NCI-H1930 (cell line): ENCODE data around the gene RNF32.
"Not testable (repeated sequence)": the region's sequence is repeated elsewhere in the genome, so short reads cannot be mapped to it uniquely, and the experiment has no call there.

Experiments
- DNase-seq, 2 experiments: peaks; one replicate each; lab custom pipeline; 2025; lab: John Stamatoyannopoulos, UW

The RNF32 gene

DNA sequence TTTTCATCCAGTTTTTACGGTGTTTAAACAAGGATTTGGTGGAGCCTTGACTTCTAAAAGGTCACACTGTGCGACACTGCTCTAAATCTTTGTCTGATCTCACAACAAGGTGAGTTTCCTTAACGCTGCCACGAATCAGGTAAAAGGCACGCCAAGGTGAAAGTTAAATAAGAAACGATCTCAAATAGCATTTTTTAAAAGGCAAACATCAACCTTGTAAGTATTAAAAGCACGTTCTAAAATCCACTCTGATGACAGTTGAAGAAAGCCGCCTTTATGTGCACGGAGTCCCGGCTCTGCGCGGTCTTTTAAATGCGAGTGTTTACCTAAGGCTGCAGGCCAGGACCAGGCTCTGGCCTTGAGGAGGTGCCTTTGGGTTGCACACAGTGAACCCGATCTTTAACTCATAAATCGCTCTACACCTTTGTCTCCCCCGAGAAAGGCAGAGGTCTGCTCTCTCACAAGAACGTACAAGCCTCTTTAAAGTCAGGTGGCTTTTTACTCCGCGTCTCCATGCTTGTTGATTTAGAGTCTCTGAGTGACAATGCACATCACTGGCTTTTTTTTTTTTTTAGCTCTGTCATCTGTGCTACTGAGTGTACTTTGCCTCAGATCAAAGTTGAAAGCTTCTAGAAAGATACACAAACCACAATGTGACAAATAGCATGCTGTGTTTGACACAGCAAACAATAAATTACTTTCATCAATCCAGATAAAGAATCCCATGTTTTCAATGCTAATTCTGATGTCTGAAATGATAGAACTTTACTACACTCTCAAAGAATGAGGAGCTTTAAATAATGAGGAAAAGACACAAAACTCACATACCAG, 25.9 kb upstream of the RNF32 start:
- no peak for DNase-seq

DNA sequence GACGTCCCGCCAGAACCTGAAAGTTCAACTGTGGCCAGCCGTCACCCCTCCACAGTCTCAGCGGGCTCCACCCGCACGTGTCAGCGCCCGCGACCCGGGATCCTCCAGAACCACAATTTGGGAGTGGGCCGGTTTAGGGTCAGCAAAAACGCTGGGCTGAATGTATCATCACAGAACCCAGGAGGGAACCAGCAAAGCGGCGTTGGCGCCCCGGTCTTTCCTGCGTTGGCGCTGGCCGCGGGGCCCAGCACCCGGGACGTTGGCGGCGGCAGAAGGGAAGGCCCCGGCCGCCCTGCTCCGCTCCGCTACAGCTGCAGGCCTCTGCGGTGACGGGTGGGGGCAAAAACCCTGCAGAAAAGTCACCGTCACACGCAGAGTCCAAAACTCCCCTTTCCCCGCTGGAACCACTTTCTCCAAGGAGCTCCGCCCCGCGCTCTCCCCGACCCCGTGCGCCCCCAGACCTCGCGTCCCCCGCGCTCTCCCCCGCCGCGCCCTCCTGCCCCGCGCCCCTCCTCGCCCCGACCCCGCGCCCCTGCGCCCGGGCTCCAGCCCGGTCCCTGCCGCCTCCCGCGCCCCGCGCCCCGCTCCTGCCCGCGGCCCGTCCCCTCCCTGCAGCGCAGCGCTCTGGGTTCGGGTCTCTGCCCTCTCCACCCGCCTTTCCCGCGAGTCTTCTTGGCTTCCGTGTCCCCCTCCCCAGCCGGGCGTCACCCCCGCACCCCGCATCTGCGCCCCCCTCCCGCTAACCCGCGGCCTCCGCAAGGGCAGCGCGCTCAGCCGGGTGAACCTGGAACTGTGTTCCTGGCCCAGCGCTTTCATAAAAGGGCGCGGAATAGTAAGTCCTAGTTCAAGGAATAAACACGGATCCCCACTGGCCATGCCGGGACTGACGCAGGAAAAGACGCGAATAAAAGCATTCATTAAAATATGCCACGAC, 24.0 kb upstream of the RNF32 start:
- DNase-seq: no peak

DNA sequence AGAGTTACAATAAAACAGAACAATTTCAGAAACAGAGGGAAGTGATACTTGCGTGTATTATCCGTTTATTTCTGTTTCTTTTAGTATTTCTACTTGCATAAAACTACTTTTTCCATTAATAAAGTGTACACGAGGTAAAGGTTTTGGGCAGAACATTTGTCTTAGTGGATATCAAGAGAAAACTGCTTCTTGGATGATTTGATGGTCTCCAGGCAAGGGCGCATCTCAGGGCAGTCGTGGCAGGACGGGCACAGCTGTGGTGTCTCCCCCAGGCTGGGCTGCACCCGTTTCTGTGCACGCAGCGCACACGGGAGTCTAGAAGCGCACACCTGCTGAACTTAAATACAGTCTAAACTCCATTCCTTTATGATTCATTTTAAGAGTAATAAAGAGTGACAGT, 23.4 kb upstream of the RNF32 start:
- DNase-seq: no peak

DNA sequence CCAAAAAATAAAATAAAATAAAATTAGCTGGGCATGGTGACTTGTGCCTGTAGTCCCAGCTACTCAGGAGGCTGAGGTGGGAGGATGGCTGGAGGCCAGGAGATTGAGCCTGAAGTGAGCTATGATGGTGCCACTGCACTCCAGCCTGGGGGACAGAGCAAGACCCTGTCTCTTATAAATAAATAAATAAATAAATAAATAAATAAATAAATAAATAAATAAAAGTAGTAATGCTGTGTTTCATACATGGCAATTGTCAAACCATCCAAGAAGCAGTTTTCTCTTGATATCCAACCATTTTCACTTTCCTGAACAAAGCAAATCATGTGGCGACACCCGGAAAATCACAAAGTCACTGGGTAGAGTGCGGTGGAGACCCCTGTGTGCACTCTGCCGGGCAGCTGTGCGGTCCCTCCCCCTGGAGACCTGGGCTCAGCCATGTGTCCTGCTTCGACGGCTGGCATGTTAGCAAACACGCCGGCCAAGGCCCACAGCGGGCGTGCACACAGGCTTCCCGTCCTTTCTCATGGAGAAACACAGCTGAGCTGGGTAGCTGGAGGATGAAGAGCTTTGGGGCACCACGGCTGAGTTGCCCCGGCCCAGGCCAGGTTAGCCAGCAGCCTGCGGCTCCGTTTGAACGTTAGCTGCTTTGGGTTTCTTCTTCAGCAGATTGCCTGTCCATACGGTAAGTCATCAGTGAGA, 22.3 kb upstream of the RNF32 start:
- DNase-seq: no peak

DNA sequence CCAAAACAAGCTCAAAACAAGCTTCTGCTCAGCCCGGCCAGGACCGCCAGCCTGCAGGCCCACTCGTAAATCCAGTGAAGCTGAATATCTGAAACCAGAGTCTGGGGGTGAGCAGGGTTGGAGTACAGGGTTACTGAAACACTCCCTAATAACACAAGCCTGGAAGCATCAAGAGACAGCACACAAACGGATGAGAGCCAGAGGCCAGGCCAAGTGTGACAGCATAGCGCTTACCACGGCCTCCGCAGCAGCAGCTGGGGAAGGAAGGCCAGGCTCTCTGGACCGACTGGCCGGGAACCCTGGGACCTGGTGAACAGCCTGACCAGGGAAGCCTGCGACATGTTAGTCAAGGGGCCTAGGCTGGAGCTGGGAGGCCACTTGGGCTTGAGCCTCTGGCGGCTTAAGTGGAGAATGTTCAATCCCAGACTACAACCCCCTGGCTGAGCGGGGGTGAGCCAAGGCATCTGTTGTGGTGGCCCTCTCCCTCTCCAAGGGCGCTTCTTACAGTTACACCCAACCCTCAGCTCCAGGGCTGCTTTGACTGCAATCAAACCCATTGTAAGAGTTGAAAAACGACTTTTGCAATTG, 21.7 kb upstream of the RNF32 start:
- no peak for DNase-seq

DNA sequence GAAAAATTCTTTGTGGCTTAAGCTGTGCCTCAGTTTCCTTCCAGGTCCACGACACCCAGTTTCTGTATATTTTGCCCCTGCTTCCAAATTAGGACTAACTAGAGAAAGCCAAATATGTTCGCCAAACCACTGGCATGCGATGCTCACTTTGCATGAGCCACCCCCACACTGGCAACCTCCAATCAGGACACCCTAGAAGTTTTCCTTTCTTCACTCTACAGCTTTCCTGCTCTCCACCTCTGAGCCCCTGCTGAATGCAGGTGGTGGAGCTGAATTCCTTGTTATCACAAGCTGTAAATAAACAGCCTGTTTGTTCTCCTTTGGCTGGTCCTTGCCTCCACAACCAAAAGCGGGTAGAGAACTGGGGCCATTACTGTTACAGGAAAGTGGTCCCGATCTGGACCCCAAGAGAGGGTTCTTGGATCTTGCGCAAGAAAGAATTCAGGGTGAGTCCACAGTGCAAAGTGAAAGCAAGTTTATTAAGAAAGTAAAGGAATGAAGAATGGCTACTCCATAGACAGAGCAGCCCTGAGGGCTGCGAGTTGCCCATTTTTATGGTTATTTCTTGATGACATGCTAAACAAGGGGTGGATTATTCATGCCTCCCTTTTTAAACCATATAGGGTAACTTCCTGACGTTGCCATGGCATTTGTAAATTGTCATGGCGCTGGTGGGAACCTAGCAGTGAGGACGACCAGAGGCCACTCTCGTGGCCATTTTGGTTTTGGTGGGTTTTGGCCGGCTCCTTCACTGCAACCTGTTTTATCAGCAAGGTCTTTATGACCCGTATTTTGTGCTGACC, 20.9 kb upstream of the RNF32 start:
- DNase-seq: not testable (repeated sequence)

DNA sequence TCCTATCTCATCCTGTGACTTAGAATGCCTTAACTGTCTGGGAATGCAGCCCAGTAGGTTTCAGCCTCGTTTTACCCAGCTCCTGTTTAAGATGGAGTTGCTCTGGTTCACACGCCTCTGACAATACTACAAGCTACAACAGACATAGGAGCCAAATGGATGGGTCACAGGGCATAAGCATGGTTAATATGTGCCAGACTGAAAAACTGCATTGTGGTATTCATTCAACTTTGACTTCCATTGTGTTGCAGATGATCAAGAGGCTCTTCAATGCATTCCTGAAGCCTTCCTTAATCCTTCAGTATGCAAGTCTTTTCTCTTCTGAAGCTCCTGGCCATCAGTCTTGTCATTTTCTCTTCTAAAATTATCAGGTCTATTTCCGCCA, 20.3 kb upstream of the RNF32 start:
- DNase-seq: no peak

DNA sequence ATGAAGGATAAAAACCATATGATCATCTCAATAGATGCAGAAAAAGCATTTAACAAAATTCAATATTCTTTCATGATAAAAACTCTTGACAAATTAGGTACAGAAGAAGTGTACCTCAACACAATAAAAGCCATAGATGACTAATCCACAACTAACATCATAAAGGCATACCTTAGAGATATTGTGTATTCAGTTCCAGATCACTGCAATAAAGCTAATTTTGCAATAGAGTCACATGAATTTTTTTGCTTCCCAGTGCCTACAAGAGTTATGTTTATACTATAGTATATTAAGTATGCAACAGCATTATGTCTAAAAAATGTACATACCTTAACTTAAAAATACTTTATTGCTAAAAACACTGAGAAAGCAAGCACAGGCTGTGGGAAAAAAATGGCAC, 18.9 kb upstream of the RNF32 start:
- DNase-seq: no peak

DNA sequence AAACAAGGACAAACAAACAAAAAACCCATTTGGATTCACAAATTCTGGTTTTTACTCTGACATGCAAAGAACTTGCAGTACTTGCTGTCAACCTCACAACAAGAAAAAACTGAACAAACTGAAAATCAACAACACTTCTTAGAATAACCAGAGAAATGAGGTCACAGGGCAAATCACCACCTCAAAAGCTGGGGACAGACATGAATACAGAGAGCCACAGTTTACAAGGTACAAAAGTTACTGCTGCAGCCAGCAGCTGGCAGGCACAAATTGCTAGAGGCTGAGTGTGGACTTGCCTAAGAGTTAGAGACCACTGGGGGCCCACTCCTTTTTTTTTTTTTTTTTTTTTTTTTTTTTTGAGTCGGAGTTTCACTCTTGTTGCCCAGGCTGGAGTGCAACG, 15.0 kb upstream of the RNF32 start:
- DNase-seq: no peak

DNA sequence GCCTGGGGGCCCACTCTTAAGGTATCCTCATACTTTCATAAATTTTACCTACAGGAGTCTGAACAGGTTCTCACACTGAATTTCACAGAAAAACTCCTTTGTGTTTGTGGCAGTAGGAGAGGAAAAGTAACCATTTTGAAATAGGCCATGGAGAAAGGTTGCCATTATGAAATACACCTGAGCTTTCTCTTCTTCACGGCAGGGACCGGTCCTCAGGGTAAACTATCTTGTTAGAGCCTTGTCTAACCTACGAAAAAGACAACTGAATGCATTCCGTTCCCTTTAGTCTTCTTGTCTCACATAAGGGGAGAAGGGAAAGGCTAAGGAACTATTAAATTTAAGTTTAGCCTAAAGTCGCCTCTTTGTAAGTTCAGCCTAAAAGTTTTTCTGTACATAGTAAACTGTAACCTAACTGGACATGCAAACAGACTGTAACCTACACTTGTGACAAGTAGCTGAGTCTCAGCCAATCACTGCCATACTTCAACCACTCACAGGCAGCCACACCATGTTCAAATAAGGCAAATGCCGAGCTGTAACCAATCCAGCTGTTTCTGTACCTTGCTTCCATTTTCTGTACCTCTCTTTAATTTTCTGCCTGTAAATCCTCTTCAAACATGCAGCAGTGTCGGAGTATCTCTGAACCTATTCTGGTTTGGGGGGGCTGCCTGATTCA, 14.2 kb upstream of the RNF32 start:
- no peak for DNase-seq

DNA sequence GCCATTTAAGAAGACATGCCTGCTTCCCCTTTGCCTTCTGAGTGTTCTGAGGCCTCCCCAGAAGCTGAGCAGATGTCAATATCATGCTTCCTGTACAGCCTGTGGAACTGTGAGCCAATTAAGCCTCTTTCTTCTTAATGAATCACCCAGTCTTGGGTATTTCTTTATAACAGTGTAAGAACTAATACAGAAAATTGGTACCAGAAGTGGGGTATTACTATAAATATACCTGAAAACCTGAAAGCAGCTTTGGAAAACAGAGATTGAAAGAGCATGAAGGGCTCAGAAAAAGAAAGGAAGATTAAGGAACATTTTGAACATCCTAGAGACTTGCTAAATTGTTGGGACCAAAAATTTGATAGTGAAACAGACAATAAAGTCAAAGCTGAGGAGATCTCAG, 12.0 kb upstream of the RNF32 start:
- DNase-seq: no peak

DNA sequence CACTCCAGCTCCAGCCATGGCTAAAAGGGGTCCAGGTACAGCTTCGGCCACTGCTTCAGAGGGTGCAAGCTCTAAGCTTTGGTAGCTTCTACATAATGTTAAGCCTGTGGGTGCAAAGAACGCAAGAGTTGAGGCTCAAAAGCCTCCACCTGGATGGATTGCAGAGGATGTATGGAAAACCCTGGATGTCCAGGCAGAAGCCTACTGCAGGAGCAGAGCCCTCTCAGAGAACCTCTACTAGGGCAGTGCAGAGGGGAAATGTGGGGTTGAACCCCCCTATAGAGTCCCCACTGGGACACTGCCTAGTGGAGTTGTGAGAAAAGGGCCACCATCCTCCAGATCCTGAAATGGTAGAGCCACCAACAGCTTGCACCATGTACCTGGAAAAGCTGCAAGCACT, 10.7 kb upstream of the RNF32 start:
- DNase-seq: no peak

DNA sequence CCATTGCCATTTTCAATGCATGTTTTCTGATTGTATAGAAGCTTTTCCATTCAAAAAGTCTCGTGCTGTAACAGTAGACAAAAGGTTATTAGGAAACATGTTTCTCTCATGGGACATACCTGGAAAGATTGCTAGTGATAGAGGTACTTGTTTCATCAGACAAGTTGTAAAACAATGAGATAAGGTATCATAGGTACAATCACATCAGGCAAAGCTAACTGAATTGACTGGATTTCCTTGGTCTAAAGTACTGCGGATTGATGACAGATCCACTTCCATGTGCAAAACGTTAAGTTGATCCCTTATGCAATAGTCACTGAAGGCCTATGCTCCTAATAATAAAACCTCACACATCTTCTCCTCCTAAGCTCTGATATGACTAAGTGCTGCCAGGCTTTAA, 6.5 kb upstream of the RNF32 start:
- no peak for DNase-seq

DNA sequence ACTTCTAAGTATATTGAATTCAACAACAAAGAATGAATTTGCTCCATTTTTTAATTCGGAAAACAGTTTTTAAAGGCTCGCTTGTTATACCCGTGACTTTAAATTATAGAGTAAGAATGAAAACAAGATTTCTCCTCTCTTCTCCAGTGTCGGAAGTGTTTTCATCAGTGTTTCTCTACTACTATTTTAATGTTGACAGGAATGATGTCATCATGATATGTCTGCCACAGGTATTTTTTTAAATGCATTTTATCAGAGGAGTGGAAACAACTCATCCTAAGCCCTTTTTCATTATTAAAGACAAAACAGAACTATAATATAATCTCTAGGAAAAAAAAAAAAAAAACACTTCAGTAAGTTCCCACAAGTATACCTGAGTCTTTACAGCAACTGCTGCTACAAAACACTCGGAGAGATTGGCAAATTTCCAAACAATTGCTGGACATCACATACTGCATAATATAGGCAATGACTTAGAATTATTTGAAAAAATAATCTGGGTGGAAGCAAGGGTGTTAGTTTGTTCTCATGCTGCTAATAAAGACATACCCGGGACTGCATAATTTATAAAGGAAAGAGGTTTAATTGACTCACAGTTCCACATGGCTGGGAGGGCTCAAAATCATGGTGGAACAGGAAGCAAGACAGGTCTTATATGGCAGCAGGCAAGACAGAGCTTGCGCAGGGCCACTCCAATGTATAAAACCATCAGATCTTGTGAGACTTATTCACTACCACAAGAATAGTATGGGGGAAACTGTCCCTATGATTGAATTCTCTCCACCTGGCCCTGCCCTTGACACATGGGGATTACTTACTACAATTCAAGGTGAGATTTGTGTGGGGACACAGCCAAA, 4.8 kb upstream of the RNF32 start:
- DNase-seq: no peak

DNA sequence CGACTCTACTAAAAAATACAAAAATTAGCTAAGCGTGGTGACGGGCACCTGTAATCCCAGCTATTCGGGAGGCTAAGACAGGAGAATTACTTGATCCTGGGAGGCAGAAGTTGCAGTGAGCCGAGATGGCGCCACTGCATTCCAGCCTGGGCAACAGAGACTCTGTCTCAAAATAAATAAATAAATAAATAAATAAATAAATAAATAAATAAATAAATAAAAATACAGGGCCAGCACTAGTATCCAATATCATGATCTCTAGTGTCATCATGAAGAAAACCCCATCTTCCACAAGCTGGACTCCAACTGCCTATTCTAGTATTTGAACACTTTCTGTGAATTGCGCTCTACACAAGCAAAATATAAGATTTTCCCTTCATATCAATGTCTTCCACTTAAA, 3.5 kb upstream of the RNF32 start:
- not testable (repeated sequence) for DNase-seq

DNA sequence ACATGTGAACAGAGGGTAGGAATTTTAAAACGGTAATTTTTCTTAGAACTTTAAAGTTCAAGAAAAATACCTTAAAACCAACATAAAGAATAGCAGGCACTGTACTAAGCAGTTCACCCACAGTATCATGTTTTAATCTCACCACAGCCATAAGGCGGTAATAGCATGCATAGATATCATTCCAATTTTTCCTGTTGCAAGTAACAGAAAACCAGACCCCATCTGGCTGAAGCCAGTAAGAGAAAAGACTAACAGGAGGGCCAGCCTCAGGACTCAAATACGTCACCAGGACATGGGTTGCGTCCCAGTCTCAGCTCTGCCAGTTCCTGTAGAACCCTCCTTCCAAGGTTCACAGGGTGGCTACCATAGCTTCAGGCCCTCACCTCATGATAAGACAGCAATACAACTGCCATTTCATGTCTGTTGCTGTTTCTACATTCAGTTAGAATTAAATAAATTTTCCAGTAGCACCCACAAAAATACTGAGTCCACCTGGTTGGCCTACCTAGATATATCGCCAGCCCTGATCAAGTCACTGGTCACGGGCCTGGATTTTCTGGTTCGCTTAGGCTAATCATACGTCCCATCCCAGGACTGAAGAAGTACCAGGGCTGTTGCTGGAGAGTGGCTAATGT, 2.0 kb upstream of the RNF32 start:
- DNase-seq: no peak

DNA sequence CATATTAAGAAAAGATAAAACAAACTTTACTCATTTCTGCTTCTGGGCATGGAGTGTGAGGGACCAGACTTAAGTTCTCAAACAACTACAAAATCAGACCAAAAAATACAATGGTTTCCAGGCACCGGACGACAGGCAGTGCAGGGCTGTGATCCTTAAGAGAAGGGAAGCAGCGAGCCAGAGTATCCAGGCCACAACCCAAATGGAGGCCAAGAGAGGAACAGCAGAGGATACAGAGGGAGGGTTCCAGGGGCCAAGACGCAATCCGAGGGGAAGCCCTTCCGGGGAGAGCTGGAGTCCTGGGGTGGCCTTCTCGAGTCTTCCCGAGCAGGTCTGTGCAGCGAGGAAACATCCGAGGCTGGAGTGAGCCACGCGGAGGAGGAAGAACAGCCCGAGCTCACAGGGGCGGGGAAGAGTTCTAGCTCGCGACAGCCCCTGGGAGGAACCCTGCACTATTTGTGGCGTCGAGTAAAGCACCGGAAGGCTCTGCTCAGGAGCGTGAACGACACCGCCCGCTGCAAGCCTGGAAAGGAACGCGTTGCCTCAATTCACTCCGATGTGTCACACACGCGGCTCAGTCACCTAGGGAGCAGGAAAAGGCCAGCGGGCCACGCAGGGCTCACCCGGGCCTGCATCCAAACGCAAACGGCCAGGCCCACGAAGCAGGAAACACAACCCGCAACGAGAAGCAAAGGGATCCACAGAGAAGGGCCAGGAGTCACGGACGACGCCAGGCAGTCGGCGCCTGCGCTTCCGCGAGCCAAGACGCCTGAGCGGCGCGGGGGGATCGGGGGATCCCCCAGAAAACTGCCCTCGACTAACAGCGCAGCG, 933 bp upstream of the RNF32 start:
- peak; percentile 31 to 44 for DNase-seq

DNA sequence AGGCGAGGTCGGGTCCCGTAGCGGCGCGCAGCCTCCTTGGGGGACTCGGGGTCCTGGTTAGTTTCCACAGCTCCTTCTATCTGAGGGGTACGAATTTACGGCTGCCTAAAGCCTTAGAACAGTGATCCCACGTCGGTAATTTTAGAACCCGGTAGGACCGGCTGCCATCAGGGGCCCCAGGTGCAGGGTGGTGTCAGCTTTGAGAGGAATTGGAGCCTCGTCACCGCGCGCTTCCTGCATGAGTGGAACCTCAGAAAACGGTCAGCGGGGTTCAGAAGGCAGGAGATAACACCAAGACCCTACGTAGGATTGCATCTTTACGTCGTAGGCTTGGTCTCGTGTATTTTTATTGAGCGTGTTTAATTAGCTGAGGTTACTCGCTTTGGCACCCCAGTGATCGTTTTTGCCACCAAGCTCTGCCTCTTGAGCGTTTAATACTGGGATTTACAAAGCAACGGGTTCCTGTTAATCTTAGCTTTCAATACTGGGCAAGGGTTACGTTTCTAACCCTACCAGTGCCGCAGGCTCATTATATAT, 443 bp downstream of the RNF32 start:
- no peak for DNase-seq
